Measurements from ENCODE around the gene WDR1. TPM values are rescaled to one million over a fixed set of nuclear protein-coding genes. Genes with fewer than 3 reads are reported as not detected.

The WDR1 gene
- total and polyA plus RNA-seq, 2 of the 13 experiments (the other 11 are each of a cell fraction or from before 2014, with no cell fraction given), result 106 to 198 TPM

- TF ChIP-seq ZNF652 (CRISPR knock-in tag; IDR thresholded peaks at IDR 0.05; ENCODE audit: borderline replicate concordance, low read depth) (no peak), YEATS4 (CRISPR knock-in tag; IDR thresholded peaks at IDR 0.05; ENCODE audit: borderline replicate concordance) (peak; percentile 23; the same call in 1 of the 2 replicates), FLYWCH1 (CRISPR knock-in tag; IDR thresholded peaks at IDR 0.05) (no peak), NCOA2 (CRISPR knock-in tag; IDR thresholded peaks at IDR 0.05) (no peak), KAT8 (CRISPR knock-in tag; IDR thresholded peaks at IDR 0.05) (0 out of 2 replicates have a peak, but pooled peaks have one; percentile 24), XRCC5 (optimal IDR thresholded peaks at IDR 0.05; ENCODE audit: low read length) (no peak), SP2 (CRISPR knock-in tag; IDR thresholded peaks at IDR 0.05) (no peak), TBL1XR1 (IDR thresholded peaks at IDR 0.05; ENCODE audit: borderline replicate concordance, low read length, partially characterized antibody) (no peak), ZNF441 (CRISPR knock-in tag; IDR thresholded peaks at IDR 0.05; ENCODE audit: borderline replicate concordance) (no peak), NRL (CRISPR knock-in tag; IDR thresholded peaks at IDR 0.05; ENCODE audit: borderline replicate concordance) (no peak), RXRA (CRISPR knock-in tag; IDR thresholded peaks at IDR 0.05) (peak; percentile 27; the same call in 1 of the 2 replicates), ZNF878 (CRISPR knock-in tag; IDR thresholded peaks at IDR 0.05) (no peak), SIX1 (CRISPR knock-in tag; IDR thresholded peaks at IDR 0.05; ENCODE audit: borderline replicate concordance) (no peak), ZNF30 (CRISPR knock-in tag; IDR thresholded peaks at IDR 0.05) (no peak), ZBTB42 (CRISPR knock-in tag; IDR thresholded peaks at IDR 0.05) (no peak), ZSCAN20 (CRISPR knock-in tag; IDR thresholded peaks at IDR 0.05; ENCODE audit: borderline replicate concordance) (no peak), BRCA1 (CRISPR knock-in tag; IDR thresholded peaks at IDR 0.05) (0 out of 2 replicates have a peak, but pooled peaks have one; percentile 50), SNRNP70 (IDR thresholded peaks at IDR 0.05; ENCODE audit: low read depth, low read length) (no peak), MLLT10 (CRISPR knock-in tag; IDR thresholded peaks at IDR 0.05) (0 out of 2 replicates have a peak, but pooled peaks have one; percentile 34), PCBP2 (optimal IDR thresholded peaks at IDR 0.05; ENCODE audit: low read depth, low read length, poor library complexity, severe bottlenecking) (no peak), ZIK1 (CRISPR knock-in tag; IDR thresholded peaks at IDR 0.05; ENCODE audit: borderline replicate concordance, low read depth) (no peak), SRY (CRISPR knock-in tag; IDR thresholded peaks at IDR 0.05) (no peak), ZNF816 (CRISPR knock-in tag; IDR thresholded peaks at IDR 0.05; ENCODE audit: borderline replicate concordance) (no peak), ZNF530 (CRISPR knock-in tag; IDR thresholded peaks at IDR 0.05; ENCODE audit: low read depth) (no peak)
- TF ChIP-seq, protein P1, sequence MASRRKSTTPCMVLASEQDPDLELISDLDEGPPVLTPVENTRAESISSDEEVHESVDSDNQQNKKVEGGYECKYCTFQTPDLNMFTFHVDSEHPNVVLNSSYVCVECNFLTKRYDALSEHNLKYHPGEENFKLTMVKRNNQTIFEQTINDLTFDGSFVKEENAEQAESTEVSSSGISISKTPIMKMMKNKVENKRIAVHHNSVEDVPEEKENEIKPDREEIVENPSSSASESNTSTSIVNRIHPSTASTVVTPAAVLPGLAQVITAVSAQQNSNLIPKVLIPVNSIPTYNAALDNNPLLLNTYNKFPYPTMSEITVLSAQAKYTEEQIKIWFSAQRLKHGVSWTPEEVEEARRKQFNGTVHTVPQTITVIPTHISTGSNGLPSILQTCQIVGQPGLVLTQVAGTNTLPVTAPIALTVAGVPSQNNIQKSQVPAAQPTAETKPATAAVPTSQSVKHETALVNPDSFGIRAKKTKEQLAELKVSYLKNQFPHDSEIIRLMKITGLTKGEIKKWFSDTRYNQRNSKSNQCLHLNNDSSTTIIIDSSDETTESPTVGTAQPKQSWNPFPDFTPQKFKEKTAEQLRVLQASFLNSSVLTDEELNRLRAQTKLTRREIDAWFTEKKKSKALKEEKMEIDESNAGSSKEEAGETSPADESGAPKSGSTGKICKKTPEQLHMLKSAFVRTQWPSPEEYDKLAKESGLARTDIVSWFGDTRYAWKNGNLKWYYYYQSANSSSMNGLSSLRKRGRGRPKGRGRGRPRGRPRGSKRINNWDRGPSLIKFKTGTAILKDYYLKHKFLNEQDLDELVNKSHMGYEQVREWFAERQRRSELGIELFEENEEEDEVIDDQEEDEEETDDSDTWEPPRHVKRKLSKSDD (CRISPR knock-in tag; IDR thresholded peaks at IDR 0.05; ENCODE audit: low read depth), result no peak
- TF ChIP-seq, protein P2, sequence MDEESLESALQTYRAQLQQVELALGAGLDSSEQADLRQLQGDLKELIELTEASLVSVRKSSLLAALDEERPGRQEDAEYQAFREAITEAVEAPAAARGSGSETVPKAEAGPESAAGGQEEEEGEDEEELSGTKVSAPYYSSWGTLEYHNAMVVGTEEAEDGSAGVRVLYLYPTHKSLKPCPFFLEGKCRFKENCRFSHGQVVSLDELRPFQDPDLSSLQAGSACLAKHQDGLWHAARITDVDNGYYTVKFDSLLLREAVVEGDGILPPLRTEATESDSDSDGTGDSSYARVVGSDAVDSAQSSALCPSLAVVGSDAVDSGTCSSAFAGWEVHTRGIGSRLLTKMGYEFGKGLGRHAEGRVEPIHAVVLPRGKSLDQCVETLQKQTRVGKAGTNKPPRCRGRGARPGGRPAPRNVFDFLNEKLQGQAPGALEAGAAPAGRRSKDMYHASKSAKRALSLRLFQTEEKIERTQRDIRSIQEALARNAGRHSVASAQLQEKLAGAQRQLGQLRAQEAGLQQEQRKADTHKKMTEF (CRISPR knock-in tag; IDR thresholded peaks at IDR 0.05), result no peak
These were observed 52.9 kb downstream of the WDR1 start (continued) for GRCh38 chr4:10063544-10064300.
